ENCODE measurements around the gene MTMR3.
"Not testable (repeated sequence)": the region's sequence is repeated elsewhere in the genome, so short reads cannot be mapped to it uniquely, and the experiment has no call there.

MTMR3 gene

GRCh38 chr22:29958170-29958569 is 75.2 kb downstream of the MTMR3 start:
- DNase-seq (ENCODE audit: low read depth in 2 of 2, low spot score in 1 of 2): no peak

- DNase-seq (ENCODE audit: low read depth in 2 of 2, low spot score in 1 of 2): no peak
Measured at GRCh38 chr22:29964776-29965175, 81.8 kb downstream of the MTMR3 start.

- no peak for DNase-seq (ENCODE audit: low read depth in 2 of 2, low spot score in 1 of 2)
Measured at GRCh38 chr22:29967461-29967860, 84.5 kb downstream of the MTMR3 start.

GRCh38 chr22:29971607-29972006 is 88.6 kb downstream of the MTMR3 start:
- DNase-seq (ENCODE audit: low read depth in 2 of 2, low spot score in 1 of 2): no peak

GRCh38 chr22:29972121-29972520 is 89.1 kb downstream of the MTMR3 start:
- no peak for DNase-seq (ENCODE audit: low read depth in 2 of 2, low spot score in 1 of 2)

- no peak for DNase-seq (ENCODE audit: low read depth in 2 of 2, low spot score in 1 of 2)
Measured at GRCh38 chr22:29973269-29973668, 90.3 kb downstream of the MTMR3 start.

- DNase-seq (ENCODE audit: low read depth in 2 of 2, low spot score in 1 of 2): not testable (repeated sequence)
Measured at GRCh38 chr22:29973680-29974079, 90.7 kb downstream of the MTMR3 start.

GRCh38 chr22:29975494-29975893 is 92.5 kb downstream of the MTMR3 start:
- DNase-seq (ENCODE audit: low read depth in 2 of 2, low spot score in 1 of 2): no peak

- no peak for DNase-seq (ENCODE audit: low read depth in 2 of 2, low spot score in 1 of 2)
Measured at GRCh38 chr22:29977107-29977506, 94.1 kb downstream of the MTMR3 start.

GRCh38 chr22:29979777-29980321 is 96.9 kb downstream of the MTMR3 start:
- DNase-seq (ENCODE audit: low read depth in 2 of 2, low spot score in 1 of 2): no peak

- no peak for DNase-seq (ENCODE audit: low read depth in 2 of 2, low spot score in 1 of 2)
Measured at GRCh38 chr22:29983296-29983917, 100.4 kb downstream of the MTMR3 start.

- DNase-seq (ENCODE audit: low read depth in 2 of 2, low spot score in 1 of 2): no peak
Measured at GRCh38 chr22:29985912-29986311, 102.9 kb downstream of the MTMR3 start.

GRCh38 chr22:29987137-29987536 is 104.2 kb downstream of the MTMR3 start:
- no peak for DNase-seq (ENCODE audit: low read depth in 2 of 2, low spot score in 1 of 2)

- no peak for DNase-seq (ENCODE audit: low read depth in 2 of 2, low spot score in 1 of 2)
Measured at GRCh38 chr22:29988719-29989118, 105.7 kb downstream of the MTMR3 start.

- DNase-seq (ENCODE audit: low read depth in 2 of 2, low spot score in 1 of 2): no peak
Measured at GRCh38 chr22:29989446-29989845, 106.5 kb downstream of the MTMR3 start.

GRCh38 chr22:29992341-29993275 is 109.6 kb downstream of the MTMR3 start:
- no peak for DNase-seq (ENCODE audit: low read depth in 2 of 2, low spot score in 1 of 2)

GRCh38 chr22:29994027-29994715 is 111.2 kb downstream of the MTMR3 start:
- DNase-seq (ENCODE audit: low read depth in 2 of 2, low spot score in 1 of 2): no peak

- DNase-seq (ENCODE audit: low read depth in 2 of 2, low spot score in 1 of 2): no peak
Measured at GRCh38 chr22:29994943-29995342, 112.0 kb downstream of the MTMR3 start.

- DNase-seq (ENCODE audit: low read depth in 2 of 2, low spot score in 1 of 2): no peak
Measured at GRCh38 chr22:29997107-29997506, 114.1 kb downstream of the MTMR3 start.

GRCh38 chr22:29997516-29997915 is 114.5 kb downstream of the MTMR3 start:
- no peak for DNase-seq (ENCODE audit: low read depth in 2 of 2, low spot score in 1 of 2)

- DNase-seq (ENCODE audit: low read depth in 2 of 2, low spot score in 1 of 2): no peak
Measured at GRCh38 chr22:29998627-29999384, 115.8 kb downstream of the MTMR3 start.
